HCT116 (cell line): Measurements from ENCODE around the gene RMDN2.

Experiments
- EGR1 ChIP-seq: IDR thresholded peaks from 2 replicates; pipeline ENCODE4 v1.6.1; 2012; ENCODE audit warnings: low read depth
- EZH2 ChIP-seq: fragments of 200-600 bp; sonication (generic); IDR thresholded peaks from 2 replicates; pipeline ENCODE4 v1.6.1; 2017; ENCODE audit warnings: antibody characterized with exemption, mixed run types
- EZH2phosphoT487 ChIP-seq: fragments of 200-600 bp; IDR thresholded peaks from 2 replicates; pipeline ENCODE4 v1.6.1; 2018; ENCODE audit warnings: antibody characterized with exemption, borderline replicate concordance
- POLR2A ChIP-seq: IDR thresholded peaks from 2 replicates; pipeline ENCODE4 v1.7.0; 2011; ENCODE audit warnings: borderline replicate concordance; ENCODE audit not compliant: insufficient read depth, insufficient read length; ENCODE audit errors: extremely low read depth
- SIN3A ChIP-seq: IDR thresholded peaks from 2 replicates; pipeline ENCODE4 v1.6.1; 2012; ENCODE audit warnings: low read depth
- SP1 ChIP-seq: IDR thresholded peaks from 2 replicates; pipeline ENCODE4 v1.6.1; 2012; ENCODE audit warnings: low read depth
- SRF ChIP-seq: IDR thresholded peaks from 2 replicates; pipeline ENCODE4 v1.6.1; 2012; ENCODE audit warnings: low read depth
- YY1 ChIP-seq: IDR thresholded peaks from 2 replicates; pipeline ENCODE4 v1.6.1; 2011; ENCODE audit warnings: low read length, low read depth, moderate library complexity, mild to moderate bottlenecking; ENCODE audit not compliant: insufficient replicate concordance; ENCODE audit errors: extremely low read depth
- ZFX ChIP-seq: fragments of 450-650 bp; IDR thresholded peaks from 2 replicates; pipeline ENCODE4 v1.6.1; 2017
- TF ChIP-seq, protein P1 (sequence below), 3 experiments: fragments of 200-600 bp in 1 of 3; sonication (generic) in 1 of 3; IDR thresholded peaks in 2 of 3; conservative IDR thresholded peaks in 1 of 3; 2 replicates each; pipeline ENCODE4 v1.5.1; 2012 to 2017; ENCODE audit warnings: low read depth in 2 of 3, low read length in 2 of 3, antibody characterized with exemption in 1 of 3, borderline replicate concordance in 1 of 3, control low read depth in 1 of 3, mild to moderate bottlenecking in 1 of 3, mixed read lengths in 1 of 3, mixed run types in 1 of 3, moderate library complexity in 1 of 3; ENCODE audit not compliant: insufficient read depth in 1 of 3

DNA sequence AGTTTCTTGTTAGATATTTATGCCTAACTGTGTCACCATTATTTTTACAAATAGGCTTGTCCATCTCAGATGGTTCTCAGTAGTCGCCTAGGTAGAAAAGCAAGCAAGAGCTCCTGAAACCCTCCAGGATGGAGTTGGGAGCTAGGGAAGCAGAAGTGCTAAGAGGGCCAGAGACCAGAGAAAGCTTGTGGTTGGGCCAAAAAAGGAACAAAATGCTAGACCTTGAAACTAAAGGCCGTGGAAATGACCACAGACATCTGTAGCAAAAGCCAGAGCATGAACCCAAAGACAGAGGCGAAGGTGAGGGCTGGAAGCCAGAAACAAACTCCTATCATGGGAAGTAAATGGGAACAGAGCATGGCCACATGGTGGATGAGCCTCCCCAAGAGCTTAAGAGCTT is 29.9 kb upstream of the RMDN2 start:
- TF ChIP-seq, protein P1, sequence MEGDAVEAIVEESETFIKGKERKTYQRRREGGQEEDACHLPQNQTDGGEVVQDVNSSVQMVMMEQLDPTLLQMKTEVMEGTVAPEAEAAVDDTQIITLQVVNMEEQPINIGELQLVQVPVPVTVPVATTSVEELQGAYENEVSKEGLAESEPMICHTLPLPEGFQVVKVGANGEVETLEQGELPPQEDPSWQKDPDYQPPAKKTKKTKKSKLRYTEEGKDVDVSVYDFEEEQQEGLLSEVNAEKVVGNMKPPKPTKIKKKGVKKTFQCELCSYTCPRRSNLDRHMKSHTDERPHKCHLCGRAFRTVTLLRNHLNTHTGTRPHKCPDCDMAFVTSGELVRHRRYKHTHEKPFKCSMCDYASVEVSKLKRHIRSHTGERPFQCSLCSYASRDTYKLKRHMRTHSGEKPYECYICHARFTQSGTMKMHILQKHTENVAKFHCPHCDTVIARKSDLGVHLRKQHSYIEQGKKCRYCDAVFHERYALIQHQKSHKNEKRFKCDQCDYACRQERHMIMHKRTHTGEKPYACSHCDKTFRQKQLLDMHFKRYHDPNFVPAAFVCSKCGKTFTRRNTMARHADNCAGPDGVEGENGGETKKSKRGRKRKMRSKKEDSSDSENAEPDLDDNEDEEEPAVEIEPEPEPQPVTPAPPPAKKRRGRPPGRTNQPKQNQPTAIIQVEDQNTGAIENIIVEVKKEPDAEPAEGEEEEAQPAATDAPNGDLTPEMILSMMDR (IDR thresholded peaks at IDR 0.05 in 2 of 3, conservative IDR thresholded peaks at IDR 0.05 in 1 of 3; ENCODE audit: borderline replicate concordance in 1 of 3, insufficient read depth in 1 of 3, low read depth in 2 of 3, low read length in 2 of 3), result no peak
- no peak for TF ChIP-seq SRF
- no peak for TF ChIP-seq EGR1
- TF ChIP-seq YY1, result no peak
- no peak for TF ChIP-seq EZH2phosphoT487
- no peak for TF ChIP-seq SP1
- TF ChIP-seq SIN3A, result no peak
- TF ChIP-seq ZFX, result no peak
- TF ChIP-seq EZH2, result no peak
- TF ChIP-seq POLR2A, result no peak
